H1 (cell line): ENCODE measurements around the gene MRPL22. TPM values are rescaled to one million over a fixed set of nuclear protein-coding genes. Genes with fewer than 3 reads are reported as not detected.

Experiments used
- ASH2L ChIP-seq: fragments of 200-600, 300-600 bp; sonication (generic); IDR thresholded peaks from one replicate; pipeline ENCODE4 v1.7.1; 2017; ENCODE audit warnings: low read length
- BACH1 ChIP-seq: IDR thresholded peaks from 2 replicates; pipeline ENCODE4 v1.6.1; 2012; ENCODE audit warnings: low read length, improper control_type of control experiment
- CEBPB ChIP-seq: IDR thresholded peaks from 2 replicates; pipeline ENCODE4 v1.6.1; 2012; ENCODE audit warnings: low read depth, low read length
- CHD1 ChIP-seq: IDR thresholded peaks from 2 replicates; pipeline ENCODE4 v1.6.1; 2012; ENCODE audit warnings: low read depth, low read length, improper control_type of control experiment
- CTBP2 ChIP-seq: IDR thresholded peaks from 2 replicates; pipeline ENCODE4 v1.7.0; 2011; ENCODE audit warnings: borderline replicate concordance, mild to moderate bottlenecking, moderate library complexity, mixed read lengths, low read length; ENCODE audit not compliant: insufficient read depth, insufficient read length
- E2F6 ChIP-seq: IDR thresholded peaks from 2 replicates; pipeline ENCODE4 v1.6.1; 2012; ENCODE audit warnings: inconsistent platforms
- EP300 ChIP-seq, 2 experiments: IDR thresholded peaks; 1 replicate in 1 of 2; 2 replicates in 1 of 2; pipeline ENCODE4 v1.6.1; 2011 to 2012; ENCODE audit warnings: low read depth in 2 of 2, low read length in 2 of 2, mild to moderate bottlenecking in 2 of 2, borderline replicate concordance in 1 of 2, inconsistent platforms in 1 of 2, moderate library complexity in 1 of 2
- HDAC2 ChIP-seq, 2 experiments: fragments of 300-600 bp in 1 of 2; sonication (generic) in 1 of 2; IDR thresholded peaks; 2 replicates each; pipeline ENCODE4 v1.6.1; 2011 to 2012; ENCODE audit warnings: low read depth in 2 of 2, low read length in 2 of 2, mild to moderate bottlenecking in 2 of 2, moderate library complexity in 2 of 2, borderline replicate concordance in 1 of 2, inconsistent platforms in 1 of 2
- KDM4A ChIP-seq: IDR thresholded peaks from one replicate; pipeline ENCODE4 v1.7.1; 2012; ENCODE audit warnings: low read depth, mild to moderate bottlenecking, moderate library complexity, low read length, inconsistent platforms; ENCODE audit not compliant: severe bottlenecking
- NANOG ChIP-seq: IDR thresholded peaks from 2 replicates; pipeline ENCODE4 v1.6.1; 2011; ENCODE audit warnings: low read length, low read depth, mild to moderate bottlenecking, inconsistent platforms; ENCODE audit not compliant: insufficient read depth, poor library complexity, severe bottlenecking
- PHF8 ChIP-seq: fragments of 200-600 bp; sonication (generic); conservative IDR thresholded peaks from 2 replicates; pipeline ENCODE4 v1.7.1; 2012; ENCODE audit warnings: low read depth, mild to moderate bottlenecking, inconsistent platforms, low read length, moderate library complexity
- POLR2A ChIP-seq, 2 experiments: IDR thresholded peaks; 1 replicate in 1 of 2; 2 replicates in 1 of 2; pipeline ENCODE4 v1.6.1; 2011; ENCODE audit warnings: low read depth in 2 of 2, low read length in 2 of 2, mild to moderate bottlenecking in 2 of 2; ENCODE audit errors: control extremely low read depth in 1 of 2
- POLR2AphosphoS5 ChIP-seq: IDR thresholded peaks from 2 replicates; pipeline ENCODE4 v1.6.1; 2011; ENCODE audit warnings: low read depth, low read length
- RBBP5 ChIP-seq: IDR thresholded peaks from 2 replicates; pipeline ENCODE4 v1.7.1; 2012; ENCODE audit warnings: low read depth, mild to moderate bottlenecking, inconsistent platforms, low read length, moderate library complexity, borderline replicate concordance
- SIN3A ChIP-seq, 2 experiments: IDR thresholded peaks in 1 of 2; conservative IDR thresholded peaks in 1 of 2; 2 replicates each; pipeline ENCODE4 v1.6.1; 2011 to 2012; ENCODE audit warnings: low read length in 2 of 2, improper control_type of control experiment in 1 of 2, low read depth in 1 of 2, mild to moderate bottlenecking in 1 of 2
- SP2 ChIP-seq: IDR thresholded peaks from 2 replicates; pipeline ENCODE4 v1.6.1; 2012; ENCODE audit warnings: mild to moderate bottlenecking, low read length, inconsistent platforms
- SP4 ChIP-seq: IDR thresholded peaks from 2 replicates; pipeline ENCODE4 v1.6.1; 2012; ENCODE audit warnings: low read length, inconsistent platforms
- TBP ChIP-seq: IDR thresholded peaks from 2 replicates; pipeline ENCODE4 v1.6.1; 2011; ENCODE audit warnings: low read depth, low read length, improper control_type of control experiment
- ZNF274 ChIP-seq: IDR thresholded peaks from 2 replicates; pipeline ENCODE4 v1.7.0; 2012; ENCODE audit warnings: low read length, borderline replicate concordance; ENCODE audit errors: extremely low read depth
- polyA plus RNA-seq, 7 experiments: library from polyadenylated mRNA; depleted of rRNA in 3 of 7; stranded (reverse) in 5 of 7; unstranded in 2 of 7; fragments of >200 nt in 5 of 7; fragments of 200-250 nt in 2 of 7; gene quantifications; 1 replicate in 5 of 7; 2 replicates in 1 of 7; 4 replicates in 1 of 7; pipeline versions ENCODE4 v1.2.1 to v1.2.3, GENCODE V29; 2011 to 2013; ENCODE audit warnings: missing spikeins in 2 of 7, mixed read lengths in 2 of 7
- total RNA-seq: library from RNA; stranded (reverse); fragmentation: NEBNext Ultra II Directional; extraction: Animal tissue kit (Norgen Biotek cat#: 25700); gene quantifications from 2 replicates; pipeline ENCODE4 v1.2.1, GENCODE V29; 2021
- TF ChIP-seq, protein P1 (sequence below), 3 experiments: IDR thresholded peaks; 1 replicate in 2 of 3; 2 replicates in 1 of 3; pipeline versions ENCODE4 v1.5.1 to v1.6.1; 2011; ENCODE audit warnings: low read length in 3 of 3, mild to moderate bottlenecking in 3 of 3, inconsistent platforms in 2 of 3, low read depth in 1 of 3, moderate library complexity in 1 of 3; ENCODE audit not compliant: insufficient read depth in 1 of 3; ENCODE audit errors: control extremely low read depth in 1 of 3

Gene MRPL22
- total and polyA plus RNA-seq, 2 of the 8 experiments (the other 6 are each of a cell fraction or from before 2014, with no cell fraction given), result 46.8 to 65.6 TPM

DNA sequence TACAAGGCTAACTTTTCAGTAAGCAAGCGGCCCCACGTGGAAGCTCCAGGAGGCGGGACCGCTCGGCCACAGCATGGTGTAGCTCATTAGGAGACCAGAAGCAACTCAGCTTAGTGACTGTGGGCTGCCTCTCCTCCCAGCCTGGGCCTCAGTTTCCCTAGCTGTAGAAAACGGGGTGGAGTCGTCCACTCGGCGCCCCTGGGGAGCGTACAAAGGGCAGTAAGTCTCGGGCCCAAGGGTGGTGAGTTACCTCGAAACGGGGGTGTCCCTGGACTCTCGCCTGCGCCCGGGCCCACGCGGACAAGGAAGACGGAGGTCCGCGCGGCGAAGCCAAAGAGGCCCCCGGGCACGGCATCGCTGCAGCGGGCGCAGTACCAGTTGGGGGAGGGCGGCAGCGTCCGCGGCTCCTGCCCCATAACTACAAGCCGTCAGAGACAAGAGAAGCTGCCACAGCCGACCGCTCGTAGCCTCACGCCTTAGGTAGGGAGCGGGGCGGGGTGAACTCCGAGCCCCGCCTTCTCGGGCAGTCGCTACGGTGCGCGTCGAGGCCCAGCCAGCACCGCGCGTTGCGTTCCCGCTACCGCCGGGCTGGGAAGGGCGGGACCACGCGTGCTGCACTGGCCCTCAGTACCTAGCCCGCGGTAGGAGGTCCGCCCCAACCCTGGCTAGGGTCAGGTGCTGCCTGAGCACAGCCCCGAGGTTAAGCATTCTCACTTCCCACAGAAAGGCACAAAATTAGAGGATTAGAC, 3.0 kb upstream of the MRPL22 start, which contains the start of gene GEMIN5 (continued):
- TF ChIP-seq ASH2L (peak; percentile 90), E2F6 (peak; percentile 86), CHD1 (no peak), POLR2A (IDR thresholded peaks at IDR 0.05; ENCODE audit: control extremely low read depth in 1 of 2, low read depth in 2 of 2, low read length in 2 of 2) (peak in 1 of 2 experiments; percentile 64; a peak in 2 of 3 replicates), SIN3A (conservative IDR thresholded peaks at IDR 0.05 in 1 of 2, IDR thresholded peaks at IDR 0.05 in 1 of 2; ENCODE audit: low read depth in 1 of 2, low read length in 2 of 2) (peak; percentile 70 to 92; a peak in 2 of 4 replicates), SP4 (no peak), EP300 (IDR thresholded peaks at IDR 0.05; ENCODE audit: borderline replicate concordance in 1 of 2, low read depth in 2 of 2, low read length in 2 of 2) (peak in 1 of 2 experiments; percentile 21; a peak in 1 of 3 replicates), TBP (peak; percentile 80), CTBP2 (peak; percentile 53), PHF8 (0 out of 2 replicates have a peak, but pooled peaks have one; percentile 53), POLR2AphosphoS5 (peak; percentile 66), RBBP5 (peak; percentile 84; the same call in 1 of the 2 replicates), NANOG (no peak), KDM4A (peak; percentile 84), CEBPB (peak; percentile 59; the same call in 1 of the 2 replicates), SP2 (no peak), BACH1 (peak; percentile 35; the same call in 1 of the 2 replicates), HDAC2 (IDR thresholded peaks at IDR 0.05; ENCODE audit: borderline replicate concordance in 1 of 2, low read depth in 2 of 2, low read length in 2 of 2) (peak in 1 of 2 experiments; percentile 93; a peak in 2 of 4 replicates), ZNF274 (no peak)
- TF ChIP-seq, protein P1, sequence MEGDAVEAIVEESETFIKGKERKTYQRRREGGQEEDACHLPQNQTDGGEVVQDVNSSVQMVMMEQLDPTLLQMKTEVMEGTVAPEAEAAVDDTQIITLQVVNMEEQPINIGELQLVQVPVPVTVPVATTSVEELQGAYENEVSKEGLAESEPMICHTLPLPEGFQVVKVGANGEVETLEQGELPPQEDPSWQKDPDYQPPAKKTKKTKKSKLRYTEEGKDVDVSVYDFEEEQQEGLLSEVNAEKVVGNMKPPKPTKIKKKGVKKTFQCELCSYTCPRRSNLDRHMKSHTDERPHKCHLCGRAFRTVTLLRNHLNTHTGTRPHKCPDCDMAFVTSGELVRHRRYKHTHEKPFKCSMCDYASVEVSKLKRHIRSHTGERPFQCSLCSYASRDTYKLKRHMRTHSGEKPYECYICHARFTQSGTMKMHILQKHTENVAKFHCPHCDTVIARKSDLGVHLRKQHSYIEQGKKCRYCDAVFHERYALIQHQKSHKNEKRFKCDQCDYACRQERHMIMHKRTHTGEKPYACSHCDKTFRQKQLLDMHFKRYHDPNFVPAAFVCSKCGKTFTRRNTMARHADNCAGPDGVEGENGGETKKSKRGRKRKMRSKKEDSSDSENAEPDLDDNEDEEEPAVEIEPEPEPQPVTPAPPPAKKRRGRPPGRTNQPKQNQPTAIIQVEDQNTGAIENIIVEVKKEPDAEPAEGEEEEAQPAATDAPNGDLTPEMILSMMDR (IDR thresholded peaks at IDR 0.05; ENCODE audit: control extremely low read depth in 1 of 3, insufficient read depth in 1 of 3, low read depth in 1 of 3, low read length in 3 of 3), result no peak
